ENCODE data around the gene PIEZO2. TPM values are rescaled to one million over a fixed set of nuclear protein-coding genes. Genes with fewer than 3 reads are reported as not detected.

Gene PIEZO2
- total RNA-seq, 4 donors from 2014 or later = 2.4 to 5.2 (median 3.3) TPM

GRCh38 chr18:10908760-10909159, 240.6 kb downstream of the PIEZO2 start:
- 82% methylated on average over 5 of the region's 5 CpGs for WGBS

GRCh38 chr18:10907749-10908148, 241.6 kb downstream of the PIEZO2 start:
- no peak for DNase-seq (ENCODE audit: extremely low spot score)
- TF ChIP-seq POLR2A (IDR thresholded peaks at IDR 0.05; ENCODE audit: low read depth) (no peak), CTCF (IDR thresholded peaks at IDR 0.05) (no peak), EP300 (IDR thresholded peaks at IDR 0.05) (no peak), POLR2AphosphoS5 (IDR thresholded peaks at IDR 0.05) (no peak)
- Histone ChIP-seq H3K4me1 (peaks cover 0 to 3% (median 0%) of the 10 kb centered on the region in 4 donors), H3K4me3 (no peak overlapping the region), H3K27me3 (no peaks in the 10 kb centered on the region), H3K27ac (replicated peaks in 1 of 4) (no peak overlapping the region), H3K9me3 (no peaks in the 10 kb centered on the region), H3K36me3 (no peaks in the 10 kb centered on the region)
- intact Hi-C loops (cut with DNase I) = no loop called here
- WGBS = 73% methylated on average over 1 of the region's 1 CpG

More at GRCh38 chr18:10908760-10909159, 240.6 kb downstream of the PIEZO2 start:
- Histone ChIP-seq H3K4me1 (peaks cover 0 to 4% (median 0%) of the 10 kb centered on the region in 4 donors), H3K27me3 (no peaks in the 10 kb centered on the region), H3K4me3 (no peak overlapping the region), H3K36me3 (no peaks in the 10 kb centered on the region), H3K9me3 (no peaks in the 10 kb centered on the region), H3K27ac (replicated peaks in 1 of 4) (no peak overlapping the region)
- intact Hi-C loops (cut with DNase I) = no loop called here
- peak; percentile 29 for DNase-seq (ENCODE audit: extremely low spot score)
- TF ChIP-seq CTCF (IDR thresholded peaks at IDR 0.05) (no peak), POLR2AphosphoS5 (IDR thresholded peaks at IDR 0.05) (no peak), POLR2A (IDR thresholded peaks at IDR 0.05; ENCODE audit: low read depth) (no peak), EP300 (IDR thresholded peaks at IDR 0.05) (no peak)

DNA sequence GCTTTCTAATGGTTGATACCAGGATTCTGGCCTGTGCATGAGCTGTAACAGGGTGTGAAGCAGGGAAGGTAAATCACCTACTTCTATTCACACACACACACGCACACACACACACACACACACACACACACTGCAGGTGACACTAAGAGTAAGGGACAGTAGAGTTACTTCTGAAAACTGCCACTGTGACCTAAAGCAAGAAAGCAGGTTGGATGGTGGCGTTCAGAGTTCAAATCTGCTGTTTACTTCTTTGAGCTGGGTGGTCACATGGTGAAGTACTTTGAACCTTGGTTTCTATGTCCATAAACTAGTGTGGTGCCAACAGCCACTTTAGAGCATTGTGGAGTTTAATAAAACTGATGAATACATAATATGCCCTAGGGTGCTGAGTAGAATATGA, 248.0 kb downstream of the PIEZO2 start:
- no peaks in the 10 kb centered on the region for H3K9me3 ChIP-seq
- H3K27me3 ChIP-seq = no peaks in the 10 kb centered on the region
- TF ChIP-seq EP300 (IDR thresholded peaks at IDR 0.05) (no peak), POLR2A (IDR thresholded peaks at IDR 0.05; ENCODE audit: low read depth) (no peak), POLR2AphosphoS5 (IDR thresholded peaks at IDR 0.05) (no peak), CTCF (IDR thresholded peaks at IDR 0.05) (no peak)
- H3K4me3 ChIP-seq = no peak overlapping the region
- WGBS = 87% methylated on average over 2 of the region's 2 CpGs
- H3K4me1 ChIP-seq = no peaks in the 10 kb centered on the region
- no peak for DNase-seq (ENCODE audit: extremely low spot score)
- intact Hi-C loops (cut with DNase I) = no loop called here
- H3K36me3 ChIP-seq = no peaks in the 10 kb centered on the region
- H3K27ac ChIP-seq (replicated peaks in 1 of 4) = no peak overlapping the region

DNA sequence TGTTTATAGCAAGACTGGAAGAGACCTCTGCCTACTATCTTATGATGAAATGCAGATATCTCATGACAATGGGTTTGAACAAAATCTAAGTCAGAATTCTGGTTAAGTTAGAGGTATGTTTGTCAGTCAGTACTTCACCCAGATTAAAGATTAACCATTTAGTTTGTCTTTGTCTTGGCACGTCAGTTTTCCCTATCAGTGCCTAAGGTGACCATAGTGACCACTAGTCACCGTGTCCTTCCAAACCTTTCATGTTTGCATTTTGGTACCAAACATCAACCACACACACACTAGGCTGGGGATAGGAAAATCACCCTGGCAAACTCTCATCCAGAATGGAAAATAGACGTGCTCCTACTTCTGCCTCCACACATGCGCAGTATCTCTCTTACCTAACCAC, 248.9 kb downstream of the PIEZO2 start:
- no peak overlapping the region for H3K4me3 ChIP-seq
- no peaks in the 10 kb centered on the region for H3K4me1 ChIP-seq
- no peaks in the 10 kb centered on the region for H3K27me3 ChIP-seq
- no peak overlapping the region for H3K27ac ChIP-seq (replicated peaks in 1 of 4)
- TF ChIP-seq POLR2A (IDR thresholded peaks at IDR 0.05; ENCODE audit: low read depth) (no peak), EP300 (IDR thresholded peaks at IDR 0.05) (no peak), CTCF (IDR thresholded peaks at IDR 0.05) (no peak), POLR2AphosphoS5 (IDR thresholded peaks at IDR 0.05) (no peak)
- intact Hi-C loops (cut with DNase I) = no loop called here
- WGBS = 88% methylated on average over 4 of the region's 4 CpGs
- no peaks in the 10 kb centered on the region for H3K9me3 ChIP-seq
- DNase-seq (ENCODE audit: extremely low spot score) = no peak
- no peaks in the 10 kb centered on the region for H3K36me3 ChIP-seq

GRCh38 chr18:10899481-10899880, 249.9 kb downstream of the PIEZO2 start:
- WGBS = 81% methylated on average over 1 of the region's 1 CpG
- no peak for DNase-seq (ENCODE audit: extremely low spot score)
- Histone ChIP-seq H3K4me3 (no peak overlapping the region), H3K9me3 (no peaks in the 10 kb centered on the region), H3K27ac (replicated peaks in 1 of 4) (no peak overlapping the region), H3K36me3 (no peaks in the 10 kb centered on the region), H3K27me3 (no peaks in the 10 kb centered on the region), H3K4me1 (no peaks in the 10 kb centered on the region)
- no peak for TF ChIP-seq EP300 (IDR thresholded peaks at IDR 0.05)
- no peak for TF ChIP-seq CTCF (IDR thresholded peaks at IDR 0.05)
- no peak for TF ChIP-seq POLR2AphosphoS5 (IDR thresholded peaks at IDR 0.05)
- no peak for TF ChIP-seq POLR2A (IDR thresholded peaks at IDR 0.05; ENCODE audit: low read depth)
- intact Hi-C loops (cut with DNase I) = no loop called here
